Activated T-helper 1 cell treated with anti-CD3 and anti-CD28 coated beads, Interleukin-12 subunit alpha, Interleukin-12 subunit beta, Interleukin-2, Interleukin-4 antibody, amounts not matched to agents 30 ng/mL and 10 ng/mL and 1 ng/mL, durations not matched to agents 14 hours and 24 hours and 36 hours (primary cell): ENCODE data around the gene ATOX1. TPM values are rescaled to one million over a fixed set of nuclear protein-coding genes. Genes with fewer than 3 reads are reported as not detected.
"Not testable (repeated sequence)": the region's sequence is repeated elsewhere in the genome, so short reads cannot be mapped to it uniquely, and the experiment has no call there.

Experiments used
- DNase-seq: peaks from one replicate; pipeline ENCODE4 v3.0.0; 2021; ENCODE audit warnings: low spot score
- H3K27ac Mint-ChIP-seq: one replicate; pipeline ENCODE4 v1.8.0; 2021; ENCODE audit warnings: mild to moderate bottlenecking, mixed read lengths
- H3K27me3 Mint-ChIP-seq: one replicate; pipeline ENCODE4 v1.8.0; 2022; ENCODE audit warnings: mild to moderate bottlenecking, moderate library complexity, mixed read lengths; ENCODE audit not compliant: insufficient read depth
- H3K36me3 Mint-ChIP-seq: one replicate; pipeline ENCODE4 v1.8.0; 2021; ENCODE audit warnings: low read depth, mixed read lengths
- H3K4me1 Mint-ChIP-seq: one replicate; pipeline ENCODE4 v1.8.0; 2021; ENCODE audit warnings: low read depth, mixed read lengths
- H3K4me3 Mint-ChIP-seq: one replicate; pipeline ENCODE4 v1.8.0; 2021; ENCODE audit warnings: mild to moderate bottlenecking, moderate library complexity, mixed read lengths
- H3K9me3 Mint-ChIP-seq: one replicate; pipeline ENCODE4 v1.8.0; 2021; ENCODE audit warnings: mixed read lengths
- intact Hi-C: fragments of 100-400 bp; cut with micrococcal nuclease; formaldehyde crosslinking; loops from one replicate; pipeline ENCODE4 v1.15.1; 2024
- total RNA-seq: library from RNA; stranded (reverse); gene quantifications from 2 replicates; pipeline ENCODE4 v1.2.3, GENCODE V29; 2022

Gene ATOX1, protein sequence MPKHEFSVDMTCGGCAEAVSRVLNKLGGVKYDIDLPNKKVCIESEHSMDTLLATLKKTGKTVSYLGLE
- total RNA-seq: 72.5 and 83.7 TPM in 2 replicates

DNA sequence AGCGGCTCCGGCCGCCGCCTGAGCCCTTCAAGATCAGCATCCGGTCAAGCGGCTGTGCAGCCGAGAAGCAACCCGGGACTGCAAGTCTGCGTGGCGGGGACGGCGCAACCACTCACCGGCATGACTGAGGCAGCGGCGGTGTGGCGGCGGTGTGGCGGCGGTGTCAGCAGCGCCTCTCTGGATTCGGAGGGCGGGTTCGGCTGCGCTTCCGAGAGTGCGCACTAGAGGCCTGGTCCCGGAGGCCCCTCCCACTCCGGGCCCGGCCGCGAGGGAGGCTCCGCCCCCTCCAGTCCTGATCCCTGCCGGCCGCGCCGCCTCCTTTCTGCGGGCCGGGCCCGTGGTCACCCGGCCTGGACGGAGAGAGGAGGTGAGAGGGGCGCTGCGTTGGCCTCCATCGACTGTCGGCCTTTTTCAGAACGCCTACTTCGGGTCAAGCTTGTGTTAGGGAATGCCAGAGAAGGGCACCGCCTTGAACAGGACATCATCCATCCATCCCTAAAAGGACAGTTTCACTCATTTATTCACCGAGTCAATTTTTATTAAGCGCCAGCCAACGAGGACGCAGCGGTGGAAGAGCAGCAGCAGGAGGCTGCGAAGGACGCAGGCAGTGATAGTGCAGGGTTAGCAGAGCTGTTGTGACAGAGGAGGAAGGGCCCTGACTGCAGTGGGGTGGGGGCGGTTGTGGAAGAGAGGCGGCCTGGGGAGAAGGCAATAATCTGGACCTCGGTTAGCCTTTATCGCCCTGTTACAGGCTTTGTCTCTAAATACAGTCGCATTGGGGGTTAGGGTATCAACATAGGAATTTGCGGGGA lies at the start of gene ATOX1:
ATOX1 (minus strand) TSS at position 202 of the 812 bp plus-strand sequence; CDS start at position 122, 80 bp downstream.
- peak; percentile 90 for DNase-seq
- Mint-ChIP-seq H3K4me1 (peaks cover 43% of the 10 kb centered on the region), H3K36me3 (peaks cover 9% of the 10 kb centered on the region), H3K9me3 (no peaks in the 10 kb centered on the region), H3K4me3 (peak within 1 kb of the TSS; percentile 87), H3K27ac (peak within 1 kb of the TSS; percentile 92), H3K27me3 (no peaks in the 10 kb centered on the region)
- intact Hi-C loops: loop anchor here (1.0 to 5.0 kb wide), 7 partner anchors 9 to 604 kb away; partner anchors contain the start of genes G3BP1, GM2A and SLC36A1

DNA sequence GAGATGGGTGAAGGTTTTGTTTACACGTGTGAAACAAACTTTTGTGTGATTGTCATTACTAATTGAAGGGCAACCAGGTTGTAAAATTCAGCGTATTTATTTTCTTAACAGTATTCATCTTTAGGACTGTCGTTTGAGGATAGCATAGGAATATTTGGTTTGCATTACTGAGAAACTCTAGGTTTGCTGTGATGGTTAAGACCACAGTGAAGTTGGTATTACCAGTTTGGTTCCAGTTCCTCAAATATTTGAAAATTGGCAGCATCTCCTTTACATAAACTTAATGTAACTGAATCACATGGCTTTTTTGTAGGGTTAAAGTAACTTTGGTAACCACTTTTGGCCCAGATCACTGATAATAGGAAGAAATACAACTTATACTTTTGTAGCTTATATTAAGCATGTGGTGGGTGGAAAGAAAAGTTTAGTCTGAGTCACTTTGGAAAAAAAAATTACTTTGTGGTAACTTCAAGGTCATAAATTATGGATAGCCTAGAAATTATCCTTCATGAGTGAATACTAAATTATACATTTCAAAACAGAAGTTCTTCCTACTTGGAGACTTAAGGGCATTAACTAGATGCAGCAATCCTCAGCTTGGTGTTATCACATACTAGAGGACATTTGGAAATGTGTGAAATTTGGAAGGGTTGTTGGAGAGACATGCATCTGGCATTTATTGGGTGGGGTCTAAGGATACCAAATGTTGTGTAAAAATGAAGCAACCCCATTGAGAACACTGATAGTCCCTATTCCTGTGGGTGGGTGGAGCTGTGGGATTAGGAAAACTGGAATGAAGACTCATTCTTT lies 47.2 kb upstream of the ATOX1 start:
- no peaks in the 10 kb centered on the region for H3K9me3 Mint-ChIP-seq
- H3K36me3 Mint-ChIP-seq: peaks cover 62% of the 10 kb centered on the region
- intact Hi-C loops: no loop called here
- no peaks in the 10 kb centered on the region for H3K27me3 Mint-ChIP-seq
- no peak overlapping the region for H3K4me3 Mint-ChIP-seq
- H3K4me1 Mint-ChIP-seq: peaks cover 33% of the 10 kb centered on the region
- no peak for DNase-seq
- H3K27ac Mint-ChIP-seq: no peak overlapping the region

DNA sequence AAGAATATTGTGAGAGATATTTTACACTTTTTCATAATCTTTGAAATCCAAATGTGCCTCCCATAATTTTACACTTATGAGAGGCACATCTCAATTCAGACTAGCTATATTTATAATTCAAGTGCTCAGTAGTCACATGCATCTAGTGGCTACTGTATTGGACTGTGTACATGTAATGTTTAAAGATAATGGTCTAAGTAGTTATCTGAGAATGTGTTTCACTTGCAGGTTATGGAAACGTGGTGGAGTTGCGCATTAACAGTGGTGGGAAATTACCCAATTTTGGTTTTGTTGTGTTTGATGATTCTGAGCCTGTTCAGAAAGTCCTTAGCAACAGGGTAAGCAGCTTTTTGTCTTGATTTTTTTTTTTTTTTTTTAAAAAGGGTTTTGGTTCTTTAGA lies 42.1 kb upstream of the ATOX1 start:
- H3K4me3 Mint-ChIP-seq: no peak overlapping the region
- DNase-seq: no peak
- H3K27me3 Mint-ChIP-seq: no peaks in the 10 kb centered on the region
- peaks cover 40% of the 10 kb centered on the region for H3K4me1 Mint-ChIP-seq
- no peaks in the 10 kb centered on the region for H3K9me3 Mint-ChIP-seq
- peak overlapping the region; percentile 67 for H3K27ac Mint-ChIP-seq
- peaks cover 55% of the 10 kb centered on the region for H3K36me3 Mint-ChIP-seq
- intact Hi-C loops: loop anchor here (2.0 kb wide), 2 partner anchors 14 to 28 kb away; no protein-coding TSS in a partner anchor

DNA sequence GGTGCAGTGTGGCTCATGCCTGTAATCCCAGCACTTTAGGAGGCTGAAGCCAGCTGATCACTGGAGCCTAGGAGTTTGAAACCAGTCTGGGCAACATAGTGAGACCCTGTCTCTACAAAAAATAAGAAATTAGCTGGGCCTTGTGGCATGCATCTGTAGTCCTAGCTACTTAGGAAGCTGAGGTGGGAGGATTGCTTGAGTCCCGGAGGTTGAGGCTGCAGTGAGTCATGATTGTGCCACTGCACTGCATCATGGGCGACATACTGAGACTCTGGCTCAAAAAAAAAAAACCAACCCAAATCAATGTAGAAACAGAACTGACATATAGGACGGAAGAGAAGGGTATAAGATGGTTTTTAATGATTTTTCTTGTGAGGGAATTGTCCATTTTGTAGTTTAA lies 41.0 kb upstream of the ATOX1 start:
- H3K27me3 Mint-ChIP-seq: no peaks in the 10 kb centered on the region
- intact Hi-C loops: no loop called here
- H3K36me3 Mint-ChIP-seq: peaks cover 53% of the 10 kb centered on the region
- no peak for DNase-seq
- H3K27ac Mint-ChIP-seq: peak overlapping the region; percentile 76
- no peaks in the 10 kb centered on the region for H3K9me3 Mint-ChIP-seq
- no peak overlapping the region for H3K4me3 Mint-ChIP-seq
- peaks cover 41% of the 10 kb centered on the region for H3K4me1 Mint-ChIP-seq

DNA sequence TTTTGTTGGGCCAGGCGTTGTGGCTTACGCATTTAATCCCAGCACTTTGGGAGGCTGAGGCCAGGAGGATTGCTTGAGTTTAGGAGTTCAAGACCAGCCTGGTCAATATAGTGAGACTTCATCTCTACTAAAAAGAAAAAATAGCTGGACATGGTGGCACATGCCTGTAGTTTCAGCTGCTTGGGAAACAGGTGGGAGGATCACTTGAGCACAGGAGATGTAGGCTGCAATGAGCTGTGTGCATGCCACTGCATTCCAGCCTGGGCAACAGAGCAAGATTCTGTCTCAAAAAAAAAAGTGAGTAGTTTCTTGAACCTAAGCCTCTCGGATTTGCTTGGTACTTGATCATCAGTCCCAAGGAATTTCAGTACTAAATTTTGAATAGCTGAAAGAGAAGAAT lies 40.2 kb upstream of the ATOX1 start:
- Mint-ChIP-seq H3K4me1 (peaks cover 46% of the 10 kb centered on the region), H3K36me3 (peaks cover 56% of the 10 kb centered on the region), H3K27ac (no peak overlapping the region), H3K4me3 (no peak overlapping the region), H3K9me3 (no peaks in the 10 kb centered on the region), H3K27me3 (no peaks in the 10 kb centered on the region)
- no peak for DNase-seq
- intact Hi-C loops: no loop called here

DNA sequence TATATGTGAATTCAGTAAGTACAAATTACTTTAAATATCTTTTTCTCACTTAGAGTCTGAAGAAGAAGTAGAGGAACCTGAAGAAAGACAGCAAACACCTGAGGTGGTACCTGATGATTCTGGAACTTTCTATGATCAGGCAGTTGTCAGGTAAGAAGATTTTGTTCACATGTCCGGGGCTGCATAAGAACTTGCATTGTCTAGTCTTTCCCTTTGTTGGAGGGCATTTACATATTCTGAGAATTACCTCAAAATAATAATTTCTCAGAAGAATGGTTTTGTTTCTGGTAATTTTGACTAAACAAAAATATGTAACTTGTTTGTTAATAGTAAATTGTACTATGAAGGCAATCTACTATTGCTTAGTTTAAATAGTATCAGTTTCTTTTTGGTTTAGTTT lies 37.0 kb upstream of the ATOX1 start:
- H3K27ac Mint-ChIP-seq: no peak overlapping the region
- no peaks in the 10 kb centered on the region for H3K27me3 Mint-ChIP-seq
- H3K4me1 Mint-ChIP-seq: peaks cover 38% of the 10 kb centered on the region
- H3K36me3 Mint-ChIP-seq: peaks cover 59% of the 10 kb centered on the region
- no peaks in the 10 kb centered on the region for H3K9me3 Mint-ChIP-seq
- DNase-seq: no peak
- no peak overlapping the region for H3K4me3 Mint-ChIP-seq
- intact Hi-C loops: no loop called here

DNA sequence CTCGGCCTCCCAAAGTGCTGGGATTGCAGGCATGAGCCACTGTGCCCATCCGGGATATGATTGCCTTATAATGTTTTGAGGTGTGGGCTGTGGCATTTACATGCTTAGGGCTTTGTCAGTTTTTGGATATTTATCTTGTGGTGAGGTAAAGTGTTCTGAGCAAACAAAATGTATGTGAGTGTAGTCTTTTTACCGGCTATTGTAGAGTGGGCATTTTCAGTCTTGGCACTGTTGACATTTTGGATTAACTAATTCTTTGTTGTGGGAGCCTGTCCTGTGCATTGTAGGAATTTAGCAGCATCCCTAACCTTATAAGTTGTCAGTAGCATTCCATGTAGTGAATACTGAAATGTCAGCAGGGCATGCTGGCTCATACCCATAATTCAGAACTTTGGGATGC lies 34.9 kb upstream of the ATOX1 start:
- Mint-ChIP-seq H3K9me3 (no peaks in the 10 kb centered on the region), H3K27ac (no peak overlapping the region), H3K4me3 (no peak overlapping the region), H3K36me3 (peaks cover 61% of the 10 kb centered on the region), H3K27me3 (no peaks in the 10 kb centered on the region), H3K4me1 (peaks cover 25% of the 10 kb centered on the region)
- intact Hi-C loops: no loop called here
- DNase-seq: no peak

DNA sequence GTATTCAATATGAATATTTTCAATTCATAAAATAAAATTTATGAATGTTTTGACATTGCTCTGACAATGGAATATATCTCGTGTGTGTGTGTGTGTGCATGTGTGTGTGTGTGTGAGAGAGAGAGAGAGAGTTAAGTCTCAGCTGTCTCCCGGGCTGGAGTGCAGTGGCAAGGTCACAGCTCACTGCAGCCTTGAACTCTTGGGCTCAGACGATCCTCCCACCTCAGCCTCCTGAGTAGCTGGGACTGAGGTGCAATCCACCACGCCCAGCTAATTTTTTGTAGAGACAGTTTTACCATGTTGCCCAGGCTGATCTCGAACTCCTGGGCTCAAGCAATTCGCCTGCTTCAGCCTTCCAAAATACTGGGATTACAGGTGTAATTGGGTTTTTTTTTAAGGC lies 29.4 kb upstream of the ATOX1 start:
- Mint-ChIP-seq H3K27me3 (no peaks in the 10 kb centered on the region), H3K4me3 (no peak overlapping the region), H3K4me1 (peaks cover 18% of the 10 kb centered on the region), H3K9me3 (no peaks in the 10 kb centered on the region), H3K27ac (no peak overlapping the region), H3K36me3 (peaks cover 38% of the 10 kb centered on the region)
- intact Hi-C loops: loop anchor here (2.0 kb wide), 2 partner anchors 13 to 15 kb away; no protein-coding TSS in a partner anchor
- DNase-seq: no peak

DNA sequence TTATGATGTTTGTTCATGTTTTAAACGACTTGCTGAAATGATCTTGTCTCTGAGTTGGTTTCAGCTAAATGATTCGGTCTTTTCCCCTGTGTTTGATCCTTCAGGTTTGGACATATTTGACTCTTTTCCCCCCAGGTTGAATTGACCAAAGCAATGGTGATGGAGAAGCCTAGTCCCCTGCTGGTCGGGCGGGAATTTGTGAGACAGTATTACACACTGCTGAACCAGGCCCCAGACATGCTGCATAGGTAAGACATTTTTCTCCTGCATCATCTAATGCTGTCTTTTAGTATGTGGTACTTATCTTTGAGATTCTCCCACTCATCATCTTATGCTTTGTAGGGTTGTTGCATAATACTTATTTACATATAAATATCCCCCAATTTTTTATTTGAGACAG lies 28.0 kb upstream of the ATOX1 start:
- Mint-ChIP-seq H3K27me3 (no peaks in the 10 kb centered on the region), H3K4me3 (no peak overlapping the region), H3K9me3 (no peaks in the 10 kb centered on the region), H3K27ac (peak overlapping the region; percentile 7), H3K36me3 (peaks cover 31% of the 10 kb centered on the region), H3K4me1 (peaks cover 27% of the 10 kb centered on the region)
- no peak for DNase-seq
- intact Hi-C loops: loop anchor here (2.0 kb wide), 2 partner anchors 14 kb away; no protein-coding TSS in a partner anchor

DNA sequence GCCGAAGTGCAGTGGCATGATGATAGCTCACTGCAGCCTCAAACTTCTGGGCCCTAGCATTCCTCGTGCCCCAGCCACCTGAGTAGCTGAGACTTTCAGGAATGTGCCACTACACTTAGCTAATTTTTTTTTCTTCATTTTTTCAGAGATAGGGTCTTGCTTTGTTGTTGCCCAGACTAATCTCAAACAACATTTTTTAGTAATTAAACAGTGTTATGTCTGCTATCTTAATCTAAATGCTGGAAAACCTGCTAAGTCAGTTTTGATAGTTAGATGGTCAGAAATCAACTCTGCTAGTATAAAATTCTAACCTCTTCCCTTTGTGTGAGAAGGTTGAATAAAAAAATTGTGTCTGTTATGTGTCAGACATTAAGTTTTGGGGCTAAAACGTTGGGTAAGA lies 25.7 kb upstream of the ATOX1 start:
- intact Hi-C loops: no loop called here
- H3K4me3 Mint-ChIP-seq: no peak overlapping the region
- H3K27ac Mint-ChIP-seq: no peak overlapping the region
- H3K9me3 Mint-ChIP-seq: no peaks in the 10 kb centered on the region
- peaks cover 49% of the 10 kb centered on the region for H3K4me1 Mint-ChIP-seq
- no peak for DNase-seq
- no peaks in the 10 kb centered on the region for H3K27me3 Mint-ChIP-seq
- peaks cover 19% of the 10 kb centered on the region for H3K36me3 Mint-ChIP-seq

DNA sequence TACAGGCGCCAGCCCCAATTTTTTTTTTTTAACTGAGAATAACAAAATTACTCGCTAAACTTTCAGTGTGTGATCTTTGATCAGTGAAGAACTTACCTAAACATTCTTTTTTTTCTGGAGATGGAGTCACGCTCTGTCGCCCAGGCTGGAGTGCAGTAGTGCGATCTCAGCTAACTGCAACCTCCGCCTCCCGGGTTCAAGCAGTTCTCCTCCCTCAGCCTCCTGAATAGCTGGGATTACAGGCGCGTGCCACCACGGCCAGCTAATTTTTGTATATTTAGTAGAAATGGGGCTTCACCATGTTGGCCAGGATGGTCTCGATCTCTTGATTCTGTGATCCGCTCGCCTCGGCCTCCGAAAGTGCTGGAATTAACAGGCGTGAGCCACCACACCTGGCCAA lies 25.2 kb upstream of the ATOX1 start:
- H3K4me3 Mint-ChIP-seq, DNase-seq, H3K9me3 Mint-ChIP-seq, H3K27me3 Mint-ChIP-seq, intact Hi-C loops, H3K27ac Mint-ChIP-seq: not testable (repeated sequence)
- peaks cover 18% of the 10 kb centered on the region for H3K36me3 Mint-ChIP-seq
- peaks cover 52% of the 10 kb centered on the region for H3K4me1 Mint-ChIP-seq

DNA sequence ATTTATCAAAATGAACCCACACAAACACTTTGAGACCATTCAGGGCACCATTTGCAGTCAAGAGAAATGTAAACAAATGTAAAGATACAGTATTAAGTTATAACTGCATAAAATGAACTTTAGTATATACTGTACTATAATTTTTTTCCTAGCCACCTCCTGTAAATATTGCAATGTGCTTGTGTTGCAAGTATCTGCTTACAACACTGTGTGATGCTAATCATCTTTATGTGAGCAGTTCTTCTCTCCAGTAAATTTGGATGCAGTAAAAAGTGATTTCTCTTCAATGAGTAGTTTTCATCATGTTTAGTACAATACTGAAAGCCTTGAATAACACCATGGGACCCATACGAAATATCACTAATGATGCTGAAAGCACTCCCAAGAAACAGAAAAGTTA lies 22.8 kb upstream of the ATOX1 start:
- no peak for DNase-seq
- H3K27me3 Mint-ChIP-seq: no peaks in the 10 kb centered on the region
- intact Hi-C loops: no loop called here
- no peaks in the 10 kb centered on the region for H3K9me3 Mint-ChIP-seq
- H3K4me3 Mint-ChIP-seq: no peak overlapping the region
- H3K36me3 Mint-ChIP-seq: peaks cover 26% of the 10 kb centered on the region
- H3K27ac Mint-ChIP-seq: no peak overlapping the region
- peaks cover 66% of the 10 kb centered on the region for H3K4me1 Mint-ChIP-seq

DNA sequence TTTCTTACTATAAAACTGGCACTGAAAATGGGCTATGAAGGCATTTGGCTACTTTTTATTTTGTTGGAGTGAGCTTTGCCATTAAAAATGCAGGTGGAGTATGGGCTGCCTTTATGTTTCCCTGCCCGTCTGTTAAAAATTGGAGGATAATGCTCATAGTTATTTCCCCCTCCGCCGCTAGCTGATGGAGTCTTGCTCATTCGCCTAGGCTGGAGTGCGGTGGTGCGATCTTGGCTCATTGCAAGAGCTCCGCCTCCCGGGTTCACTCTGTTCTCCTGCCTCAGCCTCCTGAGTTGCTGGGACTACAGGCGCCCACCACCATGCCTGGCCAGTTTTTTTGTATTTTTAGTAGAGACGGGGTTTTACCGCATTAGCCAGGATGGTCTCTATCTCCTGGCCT lies 21.9 kb upstream of the ATOX1 start:
- DNase-seq: no peak
- Mint-ChIP-seq H3K36me3 (peaks cover 32% of the 10 kb centered on the region), H3K9me3 (no peaks in the 10 kb centered on the region), H3K27me3 (no peaks in the 10 kb centered on the region), H3K4me3 (no peak overlapping the region), H3K4me1 (peaks cover 66% of the 10 kb centered on the region), H3K27ac (no peak overlapping the region)
- intact Hi-C loops: no loop called here
